Peyer's patch (tissue), 4 donors: Measurements from ENCODE around the gene FUT8.

Experiments used
- CTCF ChIP-seq, 6 experiments: fragments of 450-650 bp in 4 of 6; fragments of 200-600 bp in 2 of 6; sonication (generic) in 1 of 6; IDR thresholded peaks; one replicate each; pipeline ENCODE4 v1.5.1; 2017 to 2019; ENCODE audit warnings: antibody characterized with exemption in 6 of 6, mild to moderate bottlenecking in 3 of 6, moderate library complexity in 1 of 6
- POLR2A ChIP-seq, 2 donors: fragments of 450-650 bp; IDR thresholded peaks; one replicate each; pipeline ENCODE4 v1.5.1; 2017; ENCODE audit warnings: antibody characterized with exemption in 2 of 2, mild to moderate bottlenecking in 2 of 2, moderate library complexity in 2 of 2

DNA sequence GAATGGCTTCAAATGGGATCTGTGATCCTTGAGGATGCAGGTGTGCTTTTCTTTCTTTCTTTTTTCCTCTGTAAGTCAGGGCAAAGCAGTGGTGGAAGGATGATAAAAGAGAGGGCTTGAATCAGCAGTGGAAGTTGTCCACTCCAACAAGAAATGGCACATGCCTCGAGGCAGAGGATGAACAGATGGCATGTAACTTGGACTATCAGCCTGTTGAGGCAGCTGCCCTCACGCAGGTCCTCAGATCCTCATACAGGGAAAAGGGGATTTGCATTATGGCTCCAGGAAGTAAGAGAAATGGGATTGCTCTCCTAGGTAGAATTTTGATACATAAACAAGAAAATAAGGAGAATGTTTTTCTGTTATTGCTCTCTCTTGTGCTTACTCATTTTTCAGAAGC is 368.0 kb downstream of the FUT8 start:
- TF ChIP-seq POLR2A (IDR thresholded peaks at IDR 0.05), result no peak
- TF ChIP-seq CTCF (IDR thresholded peaks at IDR 0.05), result no peak
